HL-60 (cell line): ENCODE data around the gene TEDC2.

ENCODE experiments used
- DNase-seq, 2 experiments: peaks; one replicate each; pipeline ENCODE4 v3.0.0-alpha.2; 2010 to 2020; ENCODE audit warnings: low read depth in 1 of 2, low spot score in 1 of 2
- H3K27ac ChIP-seq: fragments of 250-450 bp; sonication (Bioruptor Pico); replicated peaks from 2 replicates; pipeline ENCODE4 v1.5.1; 2020; ENCODE audit warnings: mild to moderate bottlenecking, moderate library complexity
- H3K27me3 ChIP-seq: fragments of 250-450 bp; sonication (Bioruptor Pico); 2 replicates; pipeline ENCODE4 v1.5.1; 2021; ENCODE audit warnings: mild to moderate bottlenecking, moderate library complexity; ENCODE audit not compliant: insufficient read depth, poor library complexity, severe bottlenecking
- H3K4me3 ChIP-seq: replicated peaks from 2 replicates; pipeline ENCODE4 v1.5.1; 2011; ENCODE audit warnings: mild to moderate bottlenecking, control low read depth, low read length; ENCODE audit not compliant: insufficient read depth
- GABPA ChIP-seq: IDR thresholded peaks from 2 replicates; pipeline ENCODE4 v1.6.1; 2012; ENCODE audit warnings: low read depth
- POLR2AphosphoS5 ChIP-seq: IDR thresholded peaks from 2 replicates; pipeline ENCODE4 v1.6.1; 2012; ENCODE audit warnings: low read depth
- SPI1 ChIP-seq: IDR thresholded peaks from 2 replicates; pipeline ENCODE4 v1.6.1; 2012; ENCODE audit warnings: low read depth, mild to moderate bottlenecking, borderline replicate concordance
- TF ChIP-seq, protein P1 (sequence below): IDR thresholded peaks from one replicate; pipeline ENCODE4 v1.5.1; 2011; ENCODE audit warnings: low read length, control low read depth, inconsistent platforms; ENCODE audit not compliant: insufficient read depth
- TF ChIP-seq, protein P2 (sequence below): IDR thresholded peaks from 2 replicates; pipeline ENCODE4 v1.6.1; 2012; ENCODE audit warnings: low read depth; ENCODE audit not compliant: insufficient replicate concordance

TEDC2 gene

GRCh38 chr16:2499454-2499853 is 39.5 kb downstream of the TEDC2 start:
- Histone ChIP-seq H3K27me3 (no peaks in the 10 kb centered on the region), H3K4me3 (no peak overlapping the region), H3K27ac (no peak overlapping the region)
- TF ChIP-seq GABPA, result no peak
- no peak for DNase-seq

DNA sequence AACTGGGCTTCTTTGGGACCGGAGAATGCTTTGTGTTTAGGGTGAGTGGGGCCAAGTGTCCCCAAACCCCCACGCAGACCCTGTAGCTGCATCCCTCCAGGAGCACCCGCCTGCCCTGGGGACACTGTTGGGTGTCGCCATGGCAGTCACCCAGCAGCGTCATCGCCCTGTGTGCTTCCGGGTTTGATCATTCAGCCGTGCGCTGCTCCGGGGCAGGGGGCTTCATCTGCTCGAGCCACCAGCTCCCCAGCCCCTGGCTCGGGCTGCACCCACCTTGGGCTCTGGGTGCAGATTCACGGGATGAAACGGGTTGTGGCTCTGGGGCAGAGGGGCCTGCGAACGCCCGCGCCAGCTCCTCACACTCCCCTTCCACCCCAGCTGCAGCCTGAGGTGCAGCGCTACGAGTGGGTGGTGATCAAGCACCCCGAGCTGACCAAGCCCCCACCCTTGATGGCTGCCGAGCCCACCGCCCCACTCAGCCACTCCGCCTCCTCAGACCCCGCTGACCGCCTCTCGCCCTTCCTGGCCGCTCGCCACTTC is 40.1 kb downstream of the TEDC2 start:
- Histone ChIP-seq H3K4me3 (no peak overlapping the region), H3K27ac (no peak overlapping the region), H3K27me3 (no peaks in the 10 kb centered on the region)
- DNase-seq, result no peak
- TF ChIP-seq, protein P1, sequence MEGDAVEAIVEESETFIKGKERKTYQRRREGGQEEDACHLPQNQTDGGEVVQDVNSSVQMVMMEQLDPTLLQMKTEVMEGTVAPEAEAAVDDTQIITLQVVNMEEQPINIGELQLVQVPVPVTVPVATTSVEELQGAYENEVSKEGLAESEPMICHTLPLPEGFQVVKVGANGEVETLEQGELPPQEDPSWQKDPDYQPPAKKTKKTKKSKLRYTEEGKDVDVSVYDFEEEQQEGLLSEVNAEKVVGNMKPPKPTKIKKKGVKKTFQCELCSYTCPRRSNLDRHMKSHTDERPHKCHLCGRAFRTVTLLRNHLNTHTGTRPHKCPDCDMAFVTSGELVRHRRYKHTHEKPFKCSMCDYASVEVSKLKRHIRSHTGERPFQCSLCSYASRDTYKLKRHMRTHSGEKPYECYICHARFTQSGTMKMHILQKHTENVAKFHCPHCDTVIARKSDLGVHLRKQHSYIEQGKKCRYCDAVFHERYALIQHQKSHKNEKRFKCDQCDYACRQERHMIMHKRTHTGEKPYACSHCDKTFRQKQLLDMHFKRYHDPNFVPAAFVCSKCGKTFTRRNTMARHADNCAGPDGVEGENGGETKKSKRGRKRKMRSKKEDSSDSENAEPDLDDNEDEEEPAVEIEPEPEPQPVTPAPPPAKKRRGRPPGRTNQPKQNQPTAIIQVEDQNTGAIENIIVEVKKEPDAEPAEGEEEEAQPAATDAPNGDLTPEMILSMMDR, result no peak
- no peak for TF ChIP-seq POLR2AphosphoS5
- TF ChIP-seq SPI1, result no peak
- TF ChIP-seq, protein P2, sequence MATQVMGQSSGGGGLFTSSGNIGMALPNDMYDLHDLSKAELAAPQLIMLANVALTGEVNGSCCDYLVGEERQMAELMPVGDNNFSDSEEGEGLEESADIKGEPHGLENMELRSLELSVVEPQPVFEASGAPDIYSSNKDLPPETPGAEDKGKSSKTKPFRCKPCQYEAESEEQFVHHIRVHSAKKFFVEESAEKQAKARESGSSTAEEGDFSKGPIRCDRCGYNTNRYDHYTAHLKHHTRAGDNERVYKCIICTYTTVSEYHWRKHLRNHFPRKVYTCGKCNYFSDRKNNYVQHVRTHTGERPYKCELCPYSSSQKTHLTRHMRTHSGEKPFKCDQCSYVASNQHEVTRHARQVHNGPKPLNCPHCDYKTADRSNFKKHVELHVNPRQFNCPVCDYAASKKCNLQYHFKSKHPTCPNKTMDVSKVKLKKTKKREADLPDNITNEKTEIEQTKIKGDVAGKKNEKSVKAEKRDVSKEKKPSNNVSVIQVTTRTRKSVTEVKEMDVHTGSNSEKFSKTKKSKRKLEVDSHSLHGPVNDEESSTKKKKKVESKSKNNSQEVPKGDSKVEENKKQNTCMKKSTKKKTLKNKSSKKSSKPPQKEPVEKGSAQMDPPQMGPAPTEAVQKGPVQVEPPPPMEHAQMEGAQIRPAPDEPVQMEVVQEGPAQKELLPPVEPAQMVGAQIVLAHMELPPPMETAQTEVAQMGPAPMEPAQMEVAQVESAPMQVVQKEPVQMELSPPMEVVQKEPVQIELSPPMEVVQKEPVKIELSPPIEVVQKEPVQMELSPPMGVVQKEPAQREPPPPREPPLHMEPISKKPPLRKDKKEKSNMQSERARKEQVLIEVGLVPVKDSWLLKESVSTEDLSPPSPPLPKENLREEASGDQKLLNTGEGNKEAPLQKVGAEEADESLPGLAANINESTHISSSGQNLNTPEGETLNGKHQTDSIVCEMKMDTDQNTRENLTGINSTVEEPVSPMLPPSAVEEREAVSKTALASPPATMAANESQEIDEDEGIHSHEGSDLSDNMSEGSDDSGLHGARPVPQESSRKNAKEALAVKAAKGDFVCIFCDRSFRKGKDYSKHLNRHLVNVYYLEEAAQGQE, result no peak
- TF ChIP-seq GABPA, result no peak

DNA sequence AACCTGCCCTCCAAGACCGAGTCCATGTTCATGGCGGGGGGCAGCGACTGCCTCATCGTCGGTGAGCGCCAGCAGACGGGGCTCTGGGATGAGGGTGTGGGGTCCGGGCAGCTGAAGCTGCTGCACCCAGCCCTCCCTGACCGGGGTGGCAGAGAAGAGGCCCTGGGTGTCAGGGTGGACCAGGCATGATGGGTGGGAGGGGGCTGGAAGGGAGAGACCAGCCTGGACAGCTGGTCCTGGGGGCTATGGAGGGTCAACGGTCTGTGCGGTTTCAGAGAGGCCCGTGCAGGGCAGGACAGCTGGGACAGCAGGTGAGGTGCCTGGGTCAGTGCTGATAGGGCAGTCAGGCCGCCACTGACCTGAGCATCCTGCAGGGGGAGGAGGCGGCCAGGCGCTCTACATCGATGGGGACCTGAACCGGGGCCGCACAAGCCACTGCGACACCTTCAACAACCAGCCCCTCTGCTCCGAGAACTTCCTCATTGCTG is 40.6 kb downstream of the TEDC2 start:
- Histone ChIP-seq H3K27ac (no peak overlapping the region), H3K27me3 (no peaks in the 10 kb centered on the region), H3K4me3 (no peak overlapping the region)
- no peak for DNase-seq
- TF ChIP-seq POLR2AphosphoS5 (no peak), GABPA (no peak), SPI1 (no peak)
- TF ChIP-seq, protein P1, result no peak
- TF ChIP-seq, protein P2, result no peak

DNA sequence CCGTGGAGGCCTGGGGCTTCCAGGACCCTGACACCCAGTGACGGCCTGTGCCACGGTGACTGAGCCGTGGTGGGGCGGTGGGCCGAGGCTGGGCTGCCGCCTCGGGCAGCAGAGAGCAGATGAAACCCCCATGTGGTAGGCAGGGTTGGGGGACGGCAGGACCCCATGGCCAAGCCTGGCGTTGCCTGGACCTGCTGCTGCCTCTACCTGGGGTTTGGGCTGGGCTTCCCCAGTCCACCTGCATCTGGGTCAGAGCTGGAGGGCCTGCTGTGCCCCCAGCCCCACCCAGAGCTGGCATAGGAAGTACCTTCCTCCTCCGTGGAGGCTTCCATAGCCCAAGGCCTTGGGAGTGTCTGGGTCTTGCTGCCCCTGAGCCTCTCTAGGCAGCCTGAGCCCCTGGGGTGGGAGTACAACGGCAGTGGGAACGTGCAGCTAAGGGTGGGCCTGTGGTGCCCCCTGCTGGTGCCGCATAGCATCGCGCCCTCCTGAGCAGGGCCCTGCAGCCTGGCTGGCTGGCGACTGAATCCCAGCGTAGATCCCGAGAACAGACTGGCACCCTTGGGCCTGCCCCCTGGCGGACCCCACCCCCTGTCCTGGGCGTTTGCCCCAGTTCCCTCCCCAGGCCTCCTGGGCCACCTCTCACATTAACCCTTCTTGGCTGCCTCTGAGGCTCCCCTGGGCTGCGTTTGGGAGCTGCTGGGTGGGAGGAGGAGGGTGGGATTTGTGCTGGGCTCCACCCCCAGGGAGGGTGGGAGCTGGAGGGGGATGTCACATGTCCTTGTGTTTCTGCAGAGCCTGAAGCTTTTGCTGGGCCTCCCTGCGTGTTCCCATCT is 41.2 kb downstream of the TEDC2 start:
- Histone ChIP-seq H3K27me3 (no peaks in the 10 kb centered on the region), H3K4me3 (no peak overlapping the region), H3K27ac (no peak overlapping the region)
- peak in 1 of 2 experiments; percentile 72 for DNase-seq
- TF ChIP-seq, protein P1, result peak; percentile 96
- no peak for TF ChIP-seq POLR2AphosphoS5
- no peak for TF ChIP-seq SPI1
- no peak for TF ChIP-seq GABPA
